Measurements from ENCODE around the gene PDLIM5.

- no peak for TF ChIP-seq CTCF (IDR thresholded peaks at IDR 0.05)
- peak in 1 of 2 donors; percentile 91 for TF ChIP-seq POLR2A (IDR thresholded peaks at IDR 0.05)
These were observed at the start of gene PDLIM5 for GRCh38 chr4:94451695-94452475.

Data from vagina (tissue), 2 donors.